GM12801 (cell line): ENCODE results near the gene BTN3A1.

Experiments
- CTCF ChIP-seq: IDR thresholded peaks from one replicate; pipeline ENCODE4 v1.5.1; 2011; ENCODE audit warnings: control low read depth; ENCODE audit not compliant: insufficient read length; ENCODE audit errors: extremely low read depth

The BTN3A1 gene

GRCh38 chr6:26455357-26455970 is 53.4 kb downstream of the BTN3A1 start:
- TF ChIP-seq CTCF: no peak

GRCh38 chr6:26457264-26457805 is 55.3 kb downstream of the BTN3A1 start:
- no peak for TF ChIP-seq CTCF

- TF ChIP-seq CTCF: no peak
Measured at GRCh38 chr6:26457806-26458688, 56.0 kb downstream of the BTN3A1 start, which contains the start of gene BTN2A1. BTN2A1 (plus strand) TSS chr6:26457955; CDS start chr6:26458637, 682 bp downstream.

- TF ChIP-seq CTCF: no peak
Measured at GRCh38 chr6:26459023-26459810, 57.1 kb downstream of the BTN3A1 start.

- no peak for TF ChIP-seq CTCF
Measured at GRCh38 chr6:26464014-26464413, 61.9 kb downstream of the BTN3A1 start.

GRCh38 chr6:26464416-26465131 is 62.5 kb downstream of the BTN3A1 start:
- no peak for TF ChIP-seq CTCF
